Keratinocyte (primary cell): ENCODE measurements around the gene TMBIM6. TPM values are rescaled to one million over a fixed set of nuclear protein-coding genes. Genes with fewer than 3 reads are reported as not detected.
"Not testable (repeated sequence)": the region's sequence is repeated elsewhere in the genome, so short reads cannot be mapped to it uniquely, and the experiment has no call there.

Source experiments
- DNase-seq: peaks from one replicate; pipeline ENCODE4 v3.0.0-alpha.2; 2011; ENCODE audit warnings: low read depth, missing footprints, low spot score
- FAIRE-seq: peaks from 2 replicates; lab custom pipeline; 2011; peaks lifted over from hg19 to GRCh38; lab: Jason Lieb, UNC
- H2AFZ ChIP-seq: 2 replicates; pipeline ENCODE4 v1.6.0; 2012; ENCODE audit warnings: low read length, control low read depth, inconsistent platforms; ENCODE audit not compliant: control insufficient read depth
- H3K27ac ChIP-seq: 2 replicates; pipeline ENCODE4 v1.5.1; 2011; ENCODE audit warnings: low read length; ENCODE audit not compliant: control insufficient read depth, insufficient read depth
- H3K27me3 ChIP-seq: 3 replicates; pipeline ENCODE4 v1.6.0; 2011; ENCODE audit warnings: low read length; ENCODE audit not compliant: control insufficient read depth, insufficient read depth; ENCODE audit errors: extremely low read depth
- H3K36me3 ChIP-seq, 2 experiments: 2 replicates in 1 of 2; 3 replicates in 1 of 2; pipeline ENCODE4 v1.5.1; 2011; ENCODE audit warnings: low read length in 2 of 2, mild to moderate bottlenecking in 1 of 2; ENCODE audit not compliant: control insufficient read depth in 2 of 2, insufficient read depth in 2 of 2; ENCODE audit errors: extremely low read depth in 1 of 2
- H3K4me1 ChIP-seq: 3 replicates; pipeline ENCODE4 v1.5.1; 2011; ENCODE audit warnings: low read length; ENCODE audit not compliant: control insufficient read depth, insufficient read depth; ENCODE audit errors: extremely low read depth
- H3K4me2 ChIP-seq: 3 replicates; pipeline ENCODE4 v1.6.0; 2011; ENCODE audit warnings: low read depth, low read length; ENCODE audit not compliant: control insufficient read depth, insufficient read depth; ENCODE audit errors: extremely low read depth
- H3K4me3 ChIP-seq, 3 experiments: fragments of 200-600 bp in 1 of 3; sonication (generic) in 1 of 3; 2 replicates in 2 of 3; 3 replicates in 1 of 3; pipeline ENCODE4 v1.5.1; 2011 to 2016; ENCODE audit warnings: low read length in 3 of 3, mild to moderate bottlenecking in 3 of 3, control low read depth in 2 of 3, inconsistent platforms in 1 of 3, low read depth in 1 of 3, mixed read lengths in 1 of 3, mixed run types in 1 of 3, moderate library complexity in 1 of 3; ENCODE audit not compliant: control insufficient read depth in 2 of 3, insufficient read depth in 2 of 3; ENCODE audit errors: extremely low read depth in 1 of 3
- H3K79me2 ChIP-seq: 2 replicates; pipeline ENCODE4 v1.6.0; 2012; ENCODE audit warnings: low read length; ENCODE audit not compliant: control insufficient read depth, insufficient read depth
- H3K9ac ChIP-seq: 3 replicates; pipeline ENCODE4 v1.6.0; 2011; ENCODE audit warnings: low read length; ENCODE audit not compliant: control insufficient read depth, insufficient read depth; ENCODE audit errors: extremely low read depth
- H3K9me1 ChIP-seq: 3 replicates; pipeline ENCODE4 v1.6.0; 2011; ENCODE audit warnings: low read length; ENCODE audit not compliant: control insufficient read depth, insufficient read depth; ENCODE audit errors: extremely low read depth
- H3K9me3 ChIP-seq: 2 replicates; pipeline ENCODE4 v1.5.1; 2012; ENCODE audit warnings: low read depth, low read length; ENCODE audit not compliant: control insufficient read depth
- H4K20me1 ChIP-seq: 3 replicates; pipeline ENCODE4 v1.6.0; 2011; ENCODE audit warnings: low read length; ENCODE audit not compliant: control insufficient read depth, insufficient read depth; ENCODE audit errors: extremely low read depth
- CTCF ChIP-seq, 3 experiments: IDR thresholded peaks in 1 of 3; conservative IDR thresholded peaks in 1 of 3; optimal IDR thresholded peaks in 1 of 3; 2 replicates in 2 of 3; 3 replicates in 1 of 3; pipeline versions ENCODE3 to v1.5.1; 2011; ENCODE audit warnings: low read length in 3 of 3, mild to moderate bottlenecking in 3 of 3, moderate library complexity in 2 of 3, control low read depth in 1 of 3, inconsistent platforms in 1 of 3; ENCODE audit not compliant: insufficient read depth in 2 of 3; ENCODE audit errors: extremely low read depth in 1 of 3
- EZH2 ChIP-seq: IDR thresholded peaks from one replicate; pipeline ENCODE4 v1.6.1; 2012; ENCODE audit warnings: inconsistent platforms, mild to moderate bottlenecking, low read length, moderate library complexity
- dilution Hi-C: fragments of 300-500 bp; cut with MboI; formaldehyde crosslinking; loops from one replicate; pipeline ENCODE4 v1.7.0; 2020; ENCODE audit warnings: low sequenced_read_pairs; ENCODE audit not compliant: extremely low pct_ligation_motif_present
- polyA plus RNA-seq, 5 experiments: library from polyadenylated mRNA; depleted of rRNA in 3 of 5; stranded (reverse) in 3 of 5; stranded (forward) in 1 of 5; unstranded in 1 of 5; fragments of >200 nt; gene quantifications; 1 replicate in 1 of 5; 2 replicates in 3 of 5; 3 replicates in 1 of 5; pipeline versions ENCODE4 v1.2.1 to v1.2.3, GENCODE V29; 2011 to 2012; ENCODE audit warnings: missing spikeins in 2 of 5, low read depth in 1 of 5, low replicate concordance in 1 of 5

TMBIM6 gene
- polyA plus RNA-seq, 1 donor (not counting 4 experiments of a cell fraction or from before 2014, with no cell fraction given): 668 TPM

- no peaks in the 10 kb centered on the region for H3K79me2 ChIP-seq
- no peaks in the 10 kb centered on the region for H3K9me1 ChIP-seq
- no peak overlapping the region for H3K9ac ChIP-seq
- H3K36me3 ChIP-seq: no peaks in the 10 kb centered on the region
- H3K4me3 ChIP-seq: no peak overlapping the region
- H3K27ac ChIP-seq: no peak overlapping the region
- dilution Hi-C loops: no loop called here
- no peaks in the 10 kb centered on the region for H4K20me1 ChIP-seq
- no peak for DNase-seq
- TF ChIP-seq EZH2: no peak
- no peak for TF ChIP-seq CTCF (optimal IDR thresholded peaks at IDR 0.05 in 1 of 3, IDR thresholded peaks at IDR 0.05 in 1 of 3, conservative IDR thresholded peaks at IDR 0.05 in 1 of 3; ENCODE audit: extremely low read depth in 1 of 3, insufficient read depth in 2 of 3, low read length in 3 of 3)
- H3K4me2 ChIP-seq: no peak overlapping the region
- H3K4me1 ChIP-seq: no peaks in the 10 kb centered on the region
- no peaks in the 10 kb centered on the region for H3K9me3 ChIP-seq
- no peaks in the 10 kb centered on the region for H3K27me3 ChIP-seq
- no peak overlapping the region for H2AFZ ChIP-seq
- FAIRE-seq: no peak
These were observed 24.8 kb upstream of the TMBIM6 start for GRCh38 chr12:49716553-49716952.

GRCh38 chr12:49717800-49718199 lies 23.6 kb upstream of the TMBIM6 start:
- H3K36me3 ChIP-seq, H3K4me1 ChIP-seq, H3K9me3 ChIP-seq, H3K27me3 ChIP-seq, H3K4me3 ChIP-seq, H4K20me1 ChIP-seq, H3K9ac ChIP-seq, H2AFZ ChIP-seq, dilution Hi-C loops, DNase-seq, H3K79me2 ChIP-seq, FAIRE-seq, H3K4me2 ChIP-seq, H3K27ac ChIP-seq, H3K9me1 ChIP-seq: not testable (repeated sequence)

- no peak overlapping the region for H2AFZ ChIP-seq
- H3K9me1 ChIP-seq: no peaks in the 10 kb centered on the region
- H3K27ac ChIP-seq: no peak overlapping the region
- H3K27me3 ChIP-seq: no peaks in the 10 kb centered on the region
- H3K4me1 ChIP-seq: no peaks in the 10 kb centered on the region
- DNase-seq (no peak), FAIRE-seq (no peak)
- no peaks in the 10 kb centered on the region for H3K9me3 ChIP-seq
- H3K79me2 ChIP-seq: no peaks in the 10 kb centered on the region
- no peak overlapping the region for H3K4me3 ChIP-seq
- no peak overlapping the region for H3K4me2 ChIP-seq
- dilution Hi-C loops: no loop called here
- H3K9ac ChIP-seq: no peak overlapping the region
- TF ChIP-seq EZH2: no peak
- peak in 1 of 3 experiments; percentile 11 for TF ChIP-seq CTCF (optimal IDR thresholded peaks at IDR 0.05 in 1 of 3, IDR thresholded peaks at IDR 0.05 in 1 of 3, conservative IDR thresholded peaks at IDR 0.05 in 1 of 3; ENCODE audit: extremely low read depth in 1 of 3, insufficient read depth in 2 of 3, low read length in 3 of 3)
- no peaks in the 10 kb centered on the region for H4K20me1 ChIP-seq
- no peaks in the 10 kb centered on the region for H3K36me3 ChIP-seq
These were observed 21.1 kb upstream of the TMBIM6 start for GRCh38 chr12:49720214-49720613.

GRCh38 chr12:49721355-49721754 lies 20.0 kb upstream of the TMBIM6 start:
- H3K27ac ChIP-seq, H3K4me1 ChIP-seq, H3K9me1 ChIP-seq, H3K27me3 ChIP-seq, H2AFZ ChIP-seq, DNase-seq, H3K79me2 ChIP-seq, H3K36me3 ChIP-seq, H3K4me3 ChIP-seq, H4K20me1 ChIP-seq, dilution Hi-C loops, H3K9me3 ChIP-seq, FAIRE-seq, H3K9ac ChIP-seq, H3K4me2 ChIP-seq: not testable (repeated sequence)
